ENCODE results near the gene TOR3A. TPM values are rescaled to one million over a fixed set of nuclear protein-coding genes. Genes with fewer than 3 reads are reported as not detected.

TOR3A gene
- total RNA-seq, 2 experiments from 2014 or later = 41.5 to 45.1 TPM

DNA sequence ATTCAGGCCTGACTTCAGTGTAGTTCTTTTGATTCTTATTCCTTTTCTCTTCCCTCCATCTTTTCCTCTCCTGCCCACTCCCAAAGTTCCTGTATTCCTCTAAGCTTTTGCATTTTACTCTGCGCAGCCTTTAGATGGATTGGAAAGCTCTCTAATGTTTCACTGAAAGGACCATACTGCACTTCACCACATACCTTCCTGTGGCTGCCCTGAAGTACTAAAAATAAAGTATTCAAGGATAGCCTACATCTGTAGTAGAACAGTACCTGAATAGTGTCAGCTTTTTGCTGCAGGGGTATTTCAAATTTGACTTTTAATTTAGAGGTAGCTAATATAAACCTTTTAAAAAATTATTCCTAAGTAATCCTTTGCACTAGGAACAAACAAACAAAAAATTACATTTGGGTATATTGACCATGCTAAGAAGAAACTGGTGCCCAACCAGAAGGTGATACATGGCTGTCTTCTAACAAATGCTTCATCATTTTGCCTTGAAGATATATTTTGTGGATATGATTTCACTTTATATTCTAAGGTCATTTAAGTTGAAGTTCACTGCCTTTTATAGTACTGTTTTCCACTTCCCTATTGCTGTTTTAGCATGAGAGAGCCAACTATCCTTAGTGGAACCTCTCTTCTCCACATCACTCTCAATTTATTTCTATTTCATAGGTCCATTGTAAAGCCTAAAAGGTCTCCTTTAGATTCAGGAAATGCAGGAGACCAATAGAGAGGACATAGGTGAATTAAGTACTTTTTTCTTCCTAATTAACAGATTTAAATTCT, 33.3 kb upstream of the TOR3A start:
- H3K36me3 Mint-ChIP-seq = peaks cover 14% of the 10 kb centered on the region
- no peak overlapping the region for H3K27ac Mint-ChIP-seq
- H3K9me3 Mint-ChIP-seq = no peaks in the 10 kb centered on the region
- no peaks in the 10 kb centered on the region for H3K27me3 Mint-ChIP-seq
- ATAC-seq (ENCODE audit: low read depth) (no peak), DNase-seq (no peak)
- POLR2A ChIA-PET = no interaction called here
- peaks cover 10% of the 10 kb centered on the region for H3K4me1 Mint-ChIP-seq
- no peak overlapping the region for H3K4me3 Mint-ChIP-seq

GRCh38 chr1:179052776-179053175, 29.1 kb upstream of the TOR3A start:
- Mint-ChIP-seq H3K27me3 (no peaks in the 10 kb centered on the region), H3K27ac (no peak overlapping the region), H3K4me1 (peaks cover 4% of the 10 kb centered on the region), H3K36me3 (peaks cover 24% of the 10 kb centered on the region), H3K9me3 (peaks cover 3% of the 10 kb centered on the region), H3K4me3 (no peak overlapping the region)
- no peak for DNase-seq
- POLR2A ChIA-PET = no interaction called here
- no peak for ATAC-seq (ENCODE audit: low read depth)

GRCh38 chr1:179053486-179053885, 28.4 kb upstream of the TOR3A start:
- Mint-ChIP-seq H3K27me3 (no peaks in the 10 kb centered on the region), H3K36me3 (peaks cover 24% of the 10 kb centered on the region), H3K9me3 (peaks cover 3% of the 10 kb centered on the region), H3K4me3 (no peak overlapping the region), H3K4me1 (peaks cover 2% of the 10 kb centered on the region), H3K27ac (no peak overlapping the region)
- DNase-seq (no peak), ATAC-seq (ENCODE audit: low read depth) (no peak)
- POLR2A ChIA-PET = no interaction called here

- Mint-ChIP-seq H3K4me3 (no peak overlapping the region), H3K4me1 (peaks cover 2% of the 10 kb centered on the region), H3K9me3 (peaks cover 3% of the 10 kb centered on the region), H3K27ac (no peak overlapping the region), H3K36me3 (peaks cover 24% of the 10 kb centered on the region), H3K27me3 (no peaks in the 10 kb centered on the region)
- DNase-seq = no peak
- POLR2A ChIA-PET = no interaction called here
- ATAC-seq (ENCODE audit: low read depth) = no peak
Measured at GRCh38 chr1:179055937-179056336, 25.9 kb upstream of the TOR3A start.

GRCh38 chr1:179058487-179059483, 23.1 kb upstream of the TOR3A start:
- H3K27ac Mint-ChIP-seq = no peak overlapping the region
- no peak overlapping the region for H3K4me3 Mint-ChIP-seq
- no peak for ATAC-seq (ENCODE audit: low read depth)
- DNase-seq = no peak
- peaks cover 26% of the 10 kb centered on the region for H3K36me3 Mint-ChIP-seq
- H3K27me3 Mint-ChIP-seq = no peaks in the 10 kb centered on the region
- POLR2A ChIA-PET = no interaction called here
- peaks cover 3% of the 10 kb centered on the region for H3K9me3 Mint-ChIP-seq
- peaks cover 2% of the 10 kb centered on the region for H3K4me1 Mint-ChIP-seq

DNA sequence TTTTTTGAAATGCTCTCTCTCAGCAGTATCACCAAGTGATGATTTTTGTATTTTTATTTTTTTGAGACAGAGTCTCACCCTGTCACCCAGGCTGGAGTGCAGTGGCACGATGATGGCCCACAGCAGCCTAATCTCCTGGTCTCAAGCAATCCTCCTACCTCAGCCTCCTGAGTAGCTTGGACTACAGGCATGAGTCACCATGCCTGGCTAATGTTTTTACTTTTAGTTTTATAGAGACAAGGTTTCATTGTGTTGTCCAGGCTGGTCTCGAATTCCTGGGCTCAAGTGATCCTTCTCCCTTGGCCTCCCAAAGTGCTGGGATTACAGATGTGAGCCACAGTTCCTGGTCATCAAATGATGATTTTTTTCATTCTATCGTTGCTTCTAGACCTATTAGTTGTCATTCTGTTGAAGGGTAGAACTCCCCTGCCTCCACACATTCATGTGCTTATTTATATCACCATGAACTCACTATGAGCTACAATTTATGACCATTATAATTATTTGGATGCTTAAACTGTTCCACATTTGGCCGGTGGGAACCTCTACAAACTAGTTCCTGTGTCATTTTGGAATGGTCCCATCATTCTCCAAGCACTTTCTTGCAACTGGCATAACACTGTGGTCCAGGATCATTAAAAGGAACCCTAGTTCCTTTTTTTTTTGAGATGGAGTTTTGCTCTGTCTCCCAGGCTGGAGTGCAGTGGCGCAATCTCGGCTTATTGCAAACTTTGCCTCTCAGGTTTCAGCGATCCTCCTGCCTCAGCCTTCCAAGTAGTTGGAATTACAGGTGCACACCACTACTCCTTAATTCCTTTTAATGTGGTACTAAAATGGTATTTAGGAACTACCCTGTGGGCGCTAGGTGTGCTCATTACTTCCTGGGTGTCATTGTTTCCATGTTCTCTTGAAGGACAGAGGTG, 20.2 kb upstream of the TOR3A start:
- Mint-ChIP-seq H3K27ac (no peak overlapping the region), H3K36me3 (peaks cover 16% of the 10 kb centered on the region), H3K9me3 (peaks cover 2% of the 10 kb centered on the region), H3K4me1 (no peaks in the 10 kb centered on the region), H3K27me3 (no peaks in the 10 kb centered on the region), H3K4me3 (no peak overlapping the region)
- POLR2A ChIA-PET = no interaction called here
- DNase-seq = no peak
- ATAC-seq (ENCODE audit: low read depth) = no peak

DNA sequence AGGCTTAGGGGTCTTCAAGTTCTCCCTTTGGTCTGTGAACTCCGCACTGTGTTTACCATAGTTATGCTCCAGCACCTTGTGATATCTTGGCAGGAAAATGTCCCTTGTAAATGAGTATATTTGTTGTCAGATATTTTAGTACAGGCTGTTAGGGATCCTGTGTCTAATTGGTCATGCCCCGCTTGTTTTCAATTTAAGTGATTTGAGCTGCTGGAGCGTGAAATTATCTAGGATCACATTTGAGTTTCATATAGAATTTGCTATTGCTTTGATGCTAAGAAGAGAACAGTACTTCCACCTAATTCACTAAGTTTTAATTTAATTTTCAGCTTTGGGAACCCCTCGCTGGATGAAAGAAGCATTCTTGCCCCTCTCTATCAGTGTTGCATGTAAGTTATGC, 15.4 kb upstream of the TOR3A start:
- Mint-ChIP-seq H3K27me3 (no peaks in the 10 kb centered on the region), H3K27ac (no peak overlapping the region)

DNA sequence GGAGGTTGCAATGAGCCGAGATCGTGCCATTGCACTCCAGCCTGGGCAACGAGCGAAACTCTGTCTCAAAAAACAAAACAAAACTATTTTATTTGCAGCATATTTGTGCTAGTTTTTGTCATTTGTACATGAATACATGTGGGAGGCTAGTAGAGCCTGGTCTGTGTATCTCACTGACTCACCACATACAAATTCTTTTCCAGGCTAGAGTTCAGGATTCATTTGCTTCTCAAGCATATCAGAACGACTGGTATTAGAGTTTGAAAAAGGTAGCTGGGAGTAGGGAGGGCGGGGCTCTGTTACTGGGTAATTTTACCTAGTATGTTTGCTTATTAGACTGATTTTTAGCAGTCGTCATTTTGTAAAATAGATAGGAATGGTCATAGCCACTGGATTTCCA, 4.5 kb upstream of the TOR3A start:
- no peak for ATAC-seq (ENCODE audit: low read depth)

More for the DNA sequence above, 15.4 kb upstream of the TOR3A start:
- Mint-ChIP-seq H3K36me3 (peaks cover 13% of the 10 kb centered on the region), H3K4me3 (no peak overlapping the region), H3K9me3 (no peaks in the 10 kb centered on the region), H3K4me1 (no peaks in the 10 kb centered on the region)
- DNase-seq (no peak), ATAC-seq (ENCODE audit: low read depth) (no peak)
- POLR2A ChIA-PET = no interaction called here

DNA sequence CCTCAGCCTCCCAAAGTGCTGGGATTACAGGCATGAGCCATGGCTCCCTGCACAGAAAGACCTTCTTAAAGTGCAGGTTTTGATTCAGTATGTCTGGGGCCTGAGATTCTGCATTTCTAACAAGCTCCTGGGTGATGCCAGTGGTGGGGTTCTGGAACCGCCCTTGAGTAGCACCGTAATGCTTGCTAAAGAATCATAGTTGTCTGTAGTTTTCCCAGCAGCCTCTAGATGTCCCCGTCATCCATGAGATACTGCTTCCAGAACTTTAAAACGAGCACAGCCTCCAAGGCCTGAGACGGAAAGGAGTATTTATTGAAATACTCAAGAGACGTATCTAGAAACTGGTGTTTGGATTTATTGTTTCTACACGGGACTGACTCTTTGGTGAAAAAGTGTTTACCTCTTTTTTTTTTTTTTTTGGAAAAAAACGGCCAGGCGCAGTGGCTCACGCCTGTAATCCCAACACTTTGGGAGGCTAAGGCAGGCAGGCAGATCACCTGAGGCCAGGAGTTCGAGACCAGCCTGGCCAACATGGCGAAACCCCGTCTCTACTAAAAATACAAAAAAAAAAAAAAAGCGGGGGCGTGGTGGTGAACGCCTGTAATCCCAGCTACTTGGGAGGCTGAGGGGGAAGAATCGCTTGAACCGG, 2.6 kb upstream of the TOR3A start:
- no peak for ATAC-seq (ENCODE audit: low read depth)
- H3K36me3 Mint-ChIP-seq = no peaks in the 10 kb centered on the region
- no peak overlapping the region for H3K4me3 Mint-ChIP-seq
- no peaks in the 10 kb centered on the region for H3K9me3 Mint-ChIP-seq
- peak overlapping the region; percentile 44 for H3K27ac Mint-ChIP-seq
- no peak for DNase-seq
- peaks cover 20% of the 10 kb centered on the region for H3K4me1 Mint-ChIP-seq
- H3K27me3 Mint-ChIP-seq = no peaks in the 10 kb centered on the region
- POLR2A ChIA-PET = interaction anchor here (0.7 kb wide), 1 partner anchor 290 kb away, joined by 3 read pairs; no protein-coding TSS in a partner anchor

More for the DNA sequence above, 4.5 kb upstream of the TOR3A start:
- no peaks in the 10 kb centered on the region for H3K27me3 Mint-ChIP-seq
- peaks cover 16% of the 10 kb centered on the region for H3K4me1 Mint-ChIP-seq
- H3K36me3 Mint-ChIP-seq = peaks cover 3% of the 10 kb centered on the region
- DNase-seq = no peak
- no peak overlapping the region for H3K27ac Mint-ChIP-seq
- POLR2A ChIA-PET = no interaction called here
- H3K9me3 Mint-ChIP-seq = no peaks in the 10 kb centered on the region
- no peak overlapping the region for H3K4me3 Mint-ChIP-seq

GRCh38 chr1:179080866-179081686, 794 bp upstream of the TOR3A start:
- H3K27ac Mint-ChIP-seq = peak overlapping the region; percentile 94
- no peaks in the 10 kb centered on the region for H3K27me3 Mint-ChIP-seq
- no peaks in the 10 kb centered on the region for H3K9me3 Mint-ChIP-seq
- H3K4me3 Mint-ChIP-seq = peak overlapping the region; percentile 97
- DNase-seq = no peak
- peaks cover 24% of the 10 kb centered on the region for H3K4me1 Mint-ChIP-seq
- POLR2A ChIA-PET = interaction anchor here (0.5 to 2.5 kb wide), 8 partner anchors 43 to 311 kb away, joined by 3 to 12 read pairs (median 4); partner anchors contain the start of genes AXDND1 and SOAT1
- H3K36me3 Mint-ChIP-seq = peaks cover 5% of the 10 kb centered on the region
- peak; percentile 29 for ATAC-seq (ENCODE audit: low read depth)

GRCh38 chr1:179082333-179082998, 596 bp downstream of the TOR3A start:
- POLR2A ChIA-PET = interaction anchor here (0.6 to 2.5 kb wide), 6 partner anchors 45 to 446 kb away, joined by 4 to 12 read pairs (median 6); partner anchors contain the start of genes AXDND1 and SOAT1
- peaks cover 8% of the 10 kb centered on the region for H3K36me3 Mint-ChIP-seq
- H3K9me3 Mint-ChIP-seq = no peaks in the 10 kb centered on the region
- no peaks in the 10 kb centered on the region for H3K27me3 Mint-ChIP-seq
- DNase-seq (peak; percentile 60), ATAC-seq (ENCODE audit: low read depth) (peak; percentile 20)
- peak overlapping the region; percentile 94 for H3K27ac Mint-ChIP-seq
- peaks cover 24% of the 10 kb centered on the region for H3K4me1 Mint-ChIP-seq
- peak overlapping the region; percentile 97 for H3K4me3 Mint-ChIP-seq

All from activated naive CD8-positive, alpha-beta T cell treated with anti-CD3 and anti-CD28 coated beads, Interleukin-2, amount 10 ng/mL, durations not matched to agents 7 days and 5 days (primary cell).